Urinary bladder (tissue), 4 donors: Measurements from ENCODE around the gene ETV6. TPM values are rescaled to one million over a fixed set of nuclear protein-coding genes. Genes with fewer than 3 reads are reported as not detected.

ENCODE experiments used
- DNase-seq: peaks from one replicate; pipeline ENCODE4 v3.0.0-alpha.2; 2015; ENCODE audit errors: extremely low spot score
- H3K27ac ChIP-seq: one replicate; pipeline ENCODE4 v1.5.1; 2013; ENCODE audit warnings: low read depth, mild to moderate bottlenecking, moderate library complexity
- H3K36me3 ChIP-seq: one replicate; pipeline ENCODE4 v1.6.1; 2013; ENCODE audit warnings: mild to moderate bottlenecking, moderate library complexity; ENCODE audit not compliant: insufficient read depth
- H3K4me1 ChIP-seq: one replicate; pipeline ENCODE4 v1.6.1; 2013; ENCODE audit warnings: mild to moderate bottlenecking, moderate library complexity; ENCODE audit not compliant: insufficient read depth
- H3K4me3 ChIP-seq: one replicate; pipeline ENCODE4 v1.5.1; 2013; ENCODE audit warnings: low read depth, low read length
- WGBS: extraction: QIAGEN DNeasy Blood & Tissue Kit; methylation state at CpG from one replicate; pipeline ENCODE4 v1.1.7; 2013; 5-methylcytosine and 5-hydroxymethylcytosine counted together
- polyA plus RNA-seq: library from polyadenylated mRNA; stranded (reverse); fragments of 200-250 nt; gene quantifications from one replicate; pipeline ENCODE4 v1.2.3, GENCODE V29; 2013
- total RNA-seq: library from RNA; depleted of rRNA; stranded (reverse); fragments of >200 nt; gene quantifications from one replicate; pipeline ENCODE4 v1.2.3, GENCODE V29; 2014
- donor health status: healthy with polysubstance abuse.
- donor health status: healthy.

ETV6 gene
- total and polyA plus RNA-seq, 2 donors = 11.8 to 12.7 TPM

DNA sequence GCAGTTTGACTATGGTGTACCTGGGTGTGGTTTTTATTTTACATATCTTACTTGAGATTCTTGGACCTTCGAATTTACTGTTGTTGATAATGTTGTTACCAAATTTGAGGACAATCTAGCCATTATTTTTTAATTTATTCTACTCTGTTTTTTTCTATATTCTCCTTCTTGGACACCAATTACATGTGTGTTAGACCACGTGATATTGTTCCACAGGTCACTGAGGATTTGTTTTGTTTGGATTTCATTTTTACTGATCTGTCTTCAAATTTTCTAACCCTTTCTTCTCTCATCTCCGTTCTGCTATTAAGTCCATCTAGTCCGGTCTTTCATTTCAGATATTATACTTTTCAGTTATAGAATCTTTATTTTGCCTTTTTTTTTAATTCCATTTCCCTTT is 216.3 kb downstream of the ETV6 start:
- Histone ChIP-seq H3K27ac (no peak overlapping the region), H3K4me1 (no peaks in the 10 kb centered on the region), H3K36me3 (no peaks in the 10 kb centered on the region), H3K4me3 (no peak overlapping the region)
- DNase-seq = no peak
- 97% methylated on average over 4 of the region's 4 CpGs for WGBS

DNA sequence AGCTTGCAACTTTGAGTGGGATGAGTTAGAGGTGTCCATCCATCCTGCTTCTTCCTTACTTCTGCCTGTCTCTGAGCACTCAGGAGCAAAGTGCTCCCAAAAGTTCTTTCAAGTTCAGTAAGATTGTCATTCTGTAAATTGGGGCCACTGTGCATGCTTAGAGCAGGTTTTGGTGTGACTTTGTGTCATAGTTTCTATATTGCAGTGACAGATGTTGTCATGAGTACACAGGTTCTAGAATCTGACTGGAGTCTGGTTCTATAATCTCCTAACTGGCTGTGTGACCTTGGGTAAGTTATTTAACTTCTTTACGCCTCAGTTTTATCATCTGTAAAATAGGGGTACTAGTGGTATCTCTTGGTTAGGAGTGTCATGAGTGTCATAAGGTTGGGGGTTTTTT is 218.6 kb downstream of the ETV6 start:
- WGBS = 95% methylated on average over 1 of the region's 1 CpG
- H3K36me3 ChIP-seq = no peaks in the 10 kb centered on the region
- no peak overlapping the region for H3K4me3 ChIP-seq
- DNase-seq = no peak
- no peak overlapping the region for H3K27ac ChIP-seq
- no peaks in the 10 kb centered on the region for H3K4me1 ChIP-seq

DNA sequence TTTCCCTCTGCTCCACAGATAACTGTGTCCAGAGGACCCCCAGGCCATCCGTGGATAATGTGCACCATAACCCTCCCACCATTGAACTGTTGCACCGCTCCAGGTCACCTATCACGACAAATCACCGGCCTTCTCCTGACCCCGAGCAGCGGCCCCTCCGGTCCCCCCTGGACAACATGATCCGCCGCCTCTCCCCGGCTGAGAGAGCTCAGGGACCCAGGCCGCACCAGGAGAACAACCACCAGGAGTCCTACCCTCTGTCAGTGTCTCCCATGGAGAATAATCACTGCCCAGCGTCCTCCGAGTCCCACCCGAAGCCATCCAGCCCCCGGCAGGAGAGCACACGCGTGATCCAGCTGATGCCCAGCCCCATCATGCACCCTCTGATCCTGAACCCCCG is 219.9 kb downstream of the ETV6 start:
- Histone ChIP-seq H3K4me3 (no peak overlapping the region), H3K27ac (no peak overlapping the region), H3K36me3 (no peaks in the 10 kb centered on the region), H3K4me1 (no peaks in the 10 kb centered on the region)
- WGBS = 97% methylated on average over 18 of the region's 18 CpGs
- DNase-seq = no peak

- Histone ChIP-seq H3K27ac (no peak overlapping the region), H3K36me3 (no peaks in the 10 kb centered on the region), H3K4me3 (no peak overlapping the region), H3K4me1 (no peaks in the 10 kb centered on the region)
- no peak for DNase-seq
- 80% methylated on average over 8 of the region's 8 CpGs for WGBS
Measured at GRCh38 chr12:11870041-11870451, 220.6 kb downstream of the ETV6 start.

GRCh38 chr12:11872055-11872454 is 222.6 kb downstream of the ETV6 start:
- WGBS = 75% methylated on average over 4 of the region's 4 CpGs
- H3K36me3 ChIP-seq = no peaks in the 10 kb centered on the region
- no peaks in the 10 kb centered on the region for H3K4me1 ChIP-seq
- no peak overlapping the region for H3K4me3 ChIP-seq
- no peak for DNase-seq
- H3K27ac ChIP-seq = no peak overlapping the region

DNA sequence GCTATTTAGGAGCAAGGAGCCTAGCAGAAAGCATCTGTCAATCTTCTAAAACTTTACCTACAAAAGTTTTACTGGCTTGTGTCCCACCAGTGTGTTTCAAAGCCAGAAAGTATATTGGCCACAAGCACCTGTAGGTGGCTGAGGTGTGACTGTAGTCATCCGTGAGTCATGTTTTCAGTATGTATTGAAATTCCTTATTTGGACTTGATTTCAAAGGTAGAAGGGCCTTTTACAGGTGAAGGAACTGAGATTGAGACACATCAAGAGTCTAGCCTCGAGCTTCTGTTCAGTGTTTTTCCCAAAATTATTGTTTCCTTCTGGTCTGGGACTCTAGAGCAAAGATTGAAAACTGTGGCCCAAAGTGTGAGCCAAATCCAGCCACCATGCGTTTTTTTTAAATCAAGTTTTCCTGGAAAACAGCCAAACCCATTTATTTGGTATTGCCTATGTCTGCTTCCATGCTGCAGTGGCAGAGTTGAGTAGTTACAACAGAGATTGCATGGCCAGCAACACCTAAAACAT is 226.0 kb downstream of the ETV6 start:
- Histone ChIP-seq H3K4me3 (no peak overlapping the region), H3K36me3 (no peaks in the 10 kb centered on the region), H3K4me1 (no peaks in the 10 kb centered on the region), H3K27ac (no peak overlapping the region)
- 60% methylated on average over 3 of the region's 3 CpGs for WGBS
- no peak for DNase-seq

- H3K4me1 ChIP-seq = no peaks in the 10 kb centered on the region
- WGBS = 39% methylated on average over 5 of the region's 5 CpGs
Measured at GRCh38 chr12:11876307-11876706, 226.8 kb downstream of the ETV6 start.

GRCh38 chr12:11877102-11877826 is 227.8 kb downstream of the ETV6 start:
- no peaks in the 10 kb centered on the region for H3K4me1 ChIP-seq
- DNase-seq = no peak
- H3K36me3 ChIP-seq = no peaks in the 10 kb centered on the region
- no peak overlapping the region for H3K27ac ChIP-seq
- no peak overlapping the region for H3K4me3 ChIP-seq
- 82% methylated on average over 7 of the region's 7 CpGs for WGBS

More at GRCh38 chr12:11876307-11876706, 226.8 kb downstream of the ETV6 start:
- H3K27ac ChIP-seq = no peak overlapping the region
- DNase-seq = no peak
- H3K4me3 ChIP-seq = no peak overlapping the region
- H3K36me3 ChIP-seq = no peaks in the 10 kb centered on the region

DNA sequence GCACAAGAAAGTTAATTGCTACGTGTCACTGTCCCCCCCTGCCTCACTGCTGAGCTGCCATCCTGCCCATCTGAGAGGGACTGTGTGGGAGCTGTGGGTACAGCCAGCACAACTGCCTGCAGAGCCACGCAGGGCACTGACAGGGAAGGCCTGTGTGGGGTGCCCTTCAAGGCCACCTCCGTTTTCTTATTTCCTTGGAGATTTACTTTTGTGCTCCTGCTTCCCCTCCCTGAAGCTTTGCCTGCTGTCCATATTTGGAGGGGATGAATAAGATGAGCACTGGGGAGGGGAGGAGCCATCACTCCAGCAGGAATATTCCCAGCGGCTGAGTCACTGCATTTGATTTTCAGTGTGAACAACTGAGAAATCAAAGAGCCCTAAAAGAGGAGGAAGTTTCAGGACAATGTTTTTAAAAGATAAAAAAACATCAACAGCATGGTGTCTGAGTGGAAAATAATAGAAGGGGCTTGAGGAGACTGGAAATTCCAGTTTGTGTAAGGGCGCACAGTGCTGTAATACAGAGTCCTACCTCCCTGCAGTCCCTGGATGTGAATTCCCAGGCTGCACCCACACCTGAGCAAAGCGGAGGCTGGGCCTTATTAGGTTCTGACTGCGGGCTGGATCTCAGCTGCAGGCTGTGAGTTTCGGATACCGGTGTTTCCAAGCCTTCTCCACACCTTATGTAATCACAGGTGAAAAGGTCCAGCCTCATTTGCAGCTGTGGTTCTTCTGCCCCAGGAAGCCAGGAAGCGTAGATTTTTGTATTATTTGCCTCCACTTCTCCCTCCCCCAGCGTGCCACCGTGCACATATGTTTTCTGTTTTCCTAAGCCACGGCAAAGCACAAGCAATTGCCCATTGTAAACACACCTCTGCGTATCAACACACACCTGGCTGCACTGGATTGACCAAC is 228.7 kb downstream of the ETV6 start:
- no peak for DNase-seq
- Histone ChIP-seq H3K36me3 (no peaks in the 10 kb centered on the region), H3K27ac (no peak overlapping the region), H3K4me1 (no peaks in the 10 kb centered on the region), H3K4me3 (no peak overlapping the region)
- 52% methylated on average over 14 of the region's 14 CpGs for WGBS

GRCh38 chr12:11879306-11879705 is 229.8 kb downstream of the ETV6 start:
- Histone ChIP-seq H3K4me1 (no peaks in the 10 kb centered on the region), H3K36me3 (no peaks in the 10 kb centered on the region), H3K4me3 (no peak overlapping the region), H3K27ac (no peak overlapping the region)
- no peak for DNase-seq
- WGBS = 61% methylated on average over 4 of the region's 4 CpGs

- no peak for DNase-seq
- peaks cover 2% of the 10 kb centered on the region for H3K4me1 ChIP-seq
- 89% methylated on average over 7 of the region's 7 CpGs for WGBS
- H3K27ac ChIP-seq = no peak overlapping the region
- no peaks in the 10 kb centered on the region for H3K36me3 ChIP-seq
- no peak overlapping the region for H3K4me3 ChIP-seq
Measured at GRCh38 chr12:11880381-11880780, 230.9 kb downstream of the ETV6 start.

DNA sequence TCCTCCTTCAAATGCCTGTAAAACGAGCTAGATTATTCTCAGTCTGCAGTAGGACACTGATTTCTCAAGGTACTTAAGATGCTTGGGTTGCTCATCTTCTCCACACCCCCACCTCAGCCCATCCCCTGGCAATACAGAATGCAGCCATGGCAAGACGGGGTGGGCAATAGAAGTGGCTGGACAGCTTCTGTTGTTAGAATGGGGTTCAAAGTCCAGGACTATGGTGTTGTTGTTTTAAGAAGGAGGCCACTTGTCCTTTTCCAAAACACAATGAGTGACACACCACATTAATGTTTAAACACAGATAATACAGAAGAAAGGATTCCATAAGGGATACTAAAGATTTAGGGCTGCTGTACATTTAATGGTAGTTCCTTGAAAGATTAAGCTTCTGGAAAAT is 232.4 kb downstream of the ETV6 start:
- no peak for DNase-seq
- WGBS = 85% methylated on average over 2 of the region's 2 CpGs
- Histone ChIP-seq H3K4me1 (peaks cover 2% of the 10 kb centered on the region), H3K36me3 (no peaks in the 10 kb centered on the region), H3K4me3 (no peak overlapping the region), H3K27ac (no peak overlapping the region)

- H3K4me3 ChIP-seq = no peak overlapping the region
- DNase-seq = no peak
- no peak overlapping the region for H3K27ac ChIP-seq
- H3K36me3 ChIP-seq = no peaks in the 10 kb centered on the region
- WGBS = 69% methylated on average over 8 of the region's 8 CpGs
- peaks cover 2% of the 10 kb centered on the region for H3K4me1 ChIP-seq
Measured at GRCh38 chr12:11882301-11883019, 233.0 kb downstream of the ETV6 start.
